ENCODE results near the gene KDM7A. TPM values are rescaled to one million over a fixed set of nuclear protein-coding genes. Genes with fewer than 3 reads are reported as not detected.

KDM7A gene
- total and polyA plus RNA-seq, 2 of the 4 experiments (the other 2 are of a cell fraction) = 1.5 to 2.3 TPM

DNA sequence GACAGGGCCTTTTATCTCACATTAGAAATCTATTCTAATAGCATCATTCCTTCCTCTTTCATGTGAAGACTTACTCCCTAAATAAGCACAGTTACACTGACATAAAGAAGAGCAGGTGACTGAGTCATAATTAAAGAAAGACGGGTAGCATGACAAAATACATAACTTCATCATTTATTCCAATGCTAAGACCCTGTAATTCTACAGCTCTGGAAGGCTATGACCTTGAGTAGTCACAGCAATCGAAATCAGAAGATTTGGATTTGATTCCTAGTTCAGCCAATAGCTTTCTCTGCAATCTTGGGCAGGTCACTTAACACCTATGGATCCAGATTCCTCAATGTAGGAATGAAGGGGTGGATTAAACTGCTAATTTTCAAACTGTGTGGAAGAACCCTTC lies 42.7 kb downstream of the KDM7A start:
- no peak overlapping the region for H4K8ac ChIP-seq (ENCODE audit: low read depth in 2 of 2, low read length in 2 of 2)
- POLR2A ChIA-PET (ENCODE audit: unreplicated experiment) = no interaction called here
- H3K56ac ChIP-seq (ENCODE audit: extremely low read depth, insufficient read depth, low read length) = no peak overlapping the region
- H3K18ac ChIP-seq (ENCODE audit: low read depth, low read length) = no peak overlapping the region
- no peak overlapping the region for H3K23ac ChIP-seq (ENCODE audit: low read depth, low read length)
- H2AFZ ChIP-seq (replicated peaks; ENCODE audit: low read length, poor library complexity) = no peak overlapping the region
- no peak overlapping the region for H3K9ac ChIP-seq (ENCODE audit: low read depth, low read length)
- no peak overlapping the region for H3K4me2 ChIP-seq (ENCODE audit: low read depth, low read length)
- dilution Hi-C loops (cut with HindIII; ENCODE audit: low sequenced_read_pairs, unreplicated experiment) (no loop called here), intact Hi-C loops (cut with micrococcal nuclease) (no loop called here), in situ Hi-C loops (cut with MboI; ENCODE audit: low sequenced_read_pairs) (no loop called here)
- no peak overlapping the region for H3K4ac ChIP-seq (ENCODE audit: low read depth, low read length)
- no TSS peak for BruUV-seq (replicated peaks)
- H4K91ac ChIP-seq (ENCODE audit: insufficient read depth, low read depth, low read length) = no peak overlapping the region
- H3K4me1 ChIP-seq (ENCODE audit: control insufficient read depth, insufficient read depth, low read length) = no peaks in the 10 kb centered on the region
- no peak overlapping the region for H2BK20ac ChIP-seq (ENCODE audit: low read depth, low read length)
- TF ChIP-seq FOS (IDR thresholded peaks at IDR 0.05; ENCODE audit: low read depth, low read length) = no peak
- peaks cover 0 to 2% of the 10 kb centered on the region in 2 experiments; a peak in 2 of 4 replicates for H3K79me1 ChIP-seq (ENCODE audit: low read depth in 1 of 2, low read length in 2 of 2)
- no peak overlapping the region for H4K5ac ChIP-seq (ENCODE audit: low read depth, low read length)
- WGBS, 2 experiments (ENCODE audit: extremely low coverage in 2 of 2, insufficient read length in 1 of 2) = no CpG with 5 or more reads among the region's 2 CpGs
- no peak overlapping the region for H3K14ac ChIP-seq (replicated peaks; ENCODE audit: low read depth, low read length)
- H2AK9ac ChIP-seq (replicated peaks; ENCODE audit: low read depth, low read length, poor library complexity) = no peak overlapping the region
- H4K20me1 ChIP-seq (ENCODE audit: insufficient read depth, low read length) = peaks cover 3% of the 10 kb centered on the region; the same call in 1 of the 2 replicates
- H3K9me1 ChIP-seq (ENCODE audit: insufficient read depth, low read length) = no peaks in the 10 kb centered on the region
- CTCF ChIA-PET = interaction anchor here (1.1 kb wide), 1 partner anchor 16 kb away, joined by 3 read pairs; no protein-coding TSS in a partner anchor
- H2BK5ac ChIP-seq (ENCODE audit: low read depth, low read length, poor library complexity, severe bottlenecking) = no peak overlapping the region
- H2BK15ac ChIP-seq (ENCODE audit: low read depth, low read length) = no peak overlapping the region
- no peak overlapping the region for H3K27ac ChIP-seq (ENCODE audit: insufficient read depth, low read length)
- DNase-seq = no peak
- H3K4me3 ChIP-seq (ENCODE audit: insufficient read depth, low read depth, low read length) = no peak overlapping the region
- H3K36me3 ChIP-seq (ENCODE audit: control insufficient read depth, insufficient read depth, low read length) = peaks cover 6% of the 10 kb centered on the region; the same call in 1 of the 2 replicates
- ATAC-seq (ENCODE audit: low read depth) = no peak
- H3K9me3 ChIP-seq (ENCODE audit: control insufficient read depth, insufficient read depth, low read length) = no peaks in the 10 kb centered on the region
- H3K27me3 ChIP-seq (ENCODE audit: control insufficient read depth, insufficient read depth, low read length) = no peaks in the 10 kb centered on the region
- no peak overlapping the region for H2BK120ac ChIP-seq (ENCODE audit: low read depth, low read length)
- no peak overlapping the region for H2AK5ac ChIP-seq (ENCODE audit: low read depth, low read length)
